Stromal cell of bone marrow (primary cell): ENCODE measurements around the gene BICD2.
A peak's percentile ranks its signal among the peaks of the same experiment; 100 is the strongest.
"Not testable (repeated sequence)": the region's sequence is repeated elsewhere in the genome, so short reads cannot be mapped to it uniquely, and the experiment has no call there.

ENCODE experiments used
- DNase-seq: peaks from one replicate; pipeline ENCODE4 v3.0.0-alpha.2; 2012; ENCODE audit warnings: low read depth

The BICD2 gene

DNA sequence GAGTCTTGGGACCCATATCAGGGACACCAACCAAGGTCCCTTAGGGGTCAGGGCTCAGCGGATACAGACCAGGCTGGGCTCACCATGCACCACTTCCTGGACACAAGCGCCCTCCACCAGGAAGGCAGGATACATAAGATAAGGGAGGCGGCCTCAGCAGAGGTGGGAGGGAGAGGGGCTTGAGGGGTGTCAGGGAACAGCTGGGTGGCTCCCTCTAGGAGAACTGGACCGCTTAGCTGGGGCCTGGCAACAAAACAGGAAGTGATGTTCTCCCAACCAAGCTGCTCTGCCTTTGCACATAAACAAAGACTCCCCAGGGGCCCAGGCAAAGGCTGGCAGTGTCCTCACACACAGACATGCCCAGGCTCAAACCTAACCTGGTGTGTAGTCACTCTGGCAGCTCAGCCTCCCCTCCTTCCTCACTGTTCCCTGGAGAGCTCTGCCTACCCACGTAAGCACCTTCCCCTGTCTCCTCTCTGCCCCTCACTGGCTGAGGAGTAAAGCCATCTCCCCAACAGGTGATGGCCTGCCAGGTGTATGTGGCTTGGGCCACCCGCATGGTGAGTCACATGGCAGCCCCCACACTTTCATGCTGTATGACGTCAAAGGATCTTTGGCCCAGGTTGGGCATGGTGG lies 5.8 kb upstream of the BICD2 start:
- DNase-seq = no peak

DNA sequence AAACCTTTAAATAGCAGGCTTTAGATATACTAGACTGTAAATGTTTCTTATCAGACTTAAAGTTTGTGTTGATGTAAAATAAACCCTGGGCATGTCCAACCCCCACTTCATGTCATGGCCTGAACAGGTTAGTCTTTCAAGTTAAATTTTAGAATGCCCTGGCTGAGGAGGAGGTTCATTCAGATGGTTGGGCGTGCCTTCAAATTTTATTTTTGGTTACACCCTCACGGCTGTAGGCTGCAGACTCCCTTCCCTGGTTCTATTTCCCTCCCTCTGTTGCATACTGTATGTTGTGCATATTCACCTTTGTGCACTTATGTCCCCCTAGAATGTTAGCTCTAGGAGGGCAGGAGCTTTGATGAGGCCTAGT lies 5.3 kb upstream of the BICD2 start:
- DNase-seq = no peak

DNA sequence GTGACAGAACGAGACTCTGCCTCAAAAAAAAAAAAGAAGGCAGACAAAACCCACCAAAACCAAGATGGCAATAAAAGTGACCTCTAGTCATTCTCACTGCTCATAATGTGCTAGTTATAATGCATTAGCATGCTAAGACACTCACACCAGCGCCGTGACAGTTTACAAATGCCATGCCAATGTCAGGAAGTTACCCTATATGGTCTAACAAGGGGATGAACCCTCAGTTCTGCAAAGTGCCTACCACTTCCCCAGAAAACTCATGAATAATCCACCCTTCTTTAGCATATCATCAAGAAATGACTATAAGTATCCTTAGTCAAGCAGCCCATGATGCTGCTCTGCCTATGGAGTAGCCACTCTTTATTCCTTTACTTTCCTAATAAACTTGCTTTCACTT lies 4.7 kb upstream of the BICD2 start:
- DNase-seq = no peak

DNA sequence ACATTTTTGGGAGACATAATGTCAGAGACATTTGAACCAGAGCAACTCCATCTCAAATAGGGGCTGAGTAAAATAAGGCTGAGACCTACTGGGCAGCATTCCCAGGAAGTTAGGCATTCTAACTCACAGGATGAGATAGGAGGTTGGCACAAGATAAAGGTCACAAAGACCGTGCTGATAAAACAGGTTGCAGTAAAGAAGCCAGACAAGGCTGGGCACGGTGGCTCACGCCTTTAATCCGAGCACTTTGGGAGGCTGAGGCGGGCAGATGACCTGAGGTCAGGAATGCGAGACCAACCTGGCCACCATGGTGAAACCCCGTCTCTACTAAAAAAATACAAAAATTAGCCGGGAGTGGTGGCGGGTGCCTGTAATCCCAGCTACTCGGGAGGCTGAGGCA lies 4.2 kb upstream of the BICD2 start:
- not testable (repeated sequence) for DNase-seq

DNA sequence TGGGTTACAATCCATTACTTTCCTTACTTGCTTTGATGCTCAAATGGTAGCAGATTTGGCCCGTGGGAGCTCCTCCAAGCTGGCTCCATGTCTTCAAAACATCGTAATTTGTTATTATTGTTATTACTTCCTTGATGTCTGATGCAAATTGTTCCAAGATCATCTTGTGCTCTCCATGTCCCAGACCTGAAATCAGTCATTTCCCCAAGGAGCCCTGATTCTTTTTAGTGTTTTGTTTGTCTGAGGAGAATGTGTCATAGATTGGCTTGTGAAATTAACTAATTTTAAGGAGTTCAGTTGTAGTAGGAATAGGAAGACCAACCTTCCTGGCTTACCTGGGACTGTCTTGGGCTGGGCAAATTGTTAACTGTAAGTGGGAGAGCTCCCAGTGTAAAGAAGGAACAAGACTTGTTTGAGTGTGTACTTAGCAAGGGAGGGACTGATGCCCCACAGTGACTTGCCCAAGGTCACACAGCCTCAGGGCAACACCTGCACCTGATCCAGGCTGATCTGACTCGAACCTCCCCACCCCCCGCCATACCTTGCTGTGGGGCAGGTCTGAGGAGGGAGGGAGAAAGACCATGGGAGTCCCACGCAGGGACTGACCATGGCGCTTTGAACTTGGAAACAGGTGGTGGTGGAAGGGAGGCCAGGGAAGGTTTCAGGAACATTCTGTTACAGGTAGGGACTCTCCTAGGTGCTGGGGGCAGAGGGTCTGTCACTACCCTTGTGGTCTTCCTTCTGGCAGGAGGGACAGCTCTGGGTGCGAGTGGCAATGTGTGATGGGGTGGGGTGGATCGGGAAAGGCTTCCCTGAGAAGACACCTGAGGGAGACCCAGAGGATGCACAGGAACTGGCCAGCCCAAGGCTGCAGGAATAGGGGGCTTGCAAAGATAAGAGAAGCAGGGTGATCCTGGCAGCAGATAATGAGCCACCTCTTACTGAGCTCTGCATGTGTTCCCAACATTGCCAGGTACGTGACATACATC lies 2.7 kb upstream of the BICD2 start:
- no peak for DNase-seq

DNA sequence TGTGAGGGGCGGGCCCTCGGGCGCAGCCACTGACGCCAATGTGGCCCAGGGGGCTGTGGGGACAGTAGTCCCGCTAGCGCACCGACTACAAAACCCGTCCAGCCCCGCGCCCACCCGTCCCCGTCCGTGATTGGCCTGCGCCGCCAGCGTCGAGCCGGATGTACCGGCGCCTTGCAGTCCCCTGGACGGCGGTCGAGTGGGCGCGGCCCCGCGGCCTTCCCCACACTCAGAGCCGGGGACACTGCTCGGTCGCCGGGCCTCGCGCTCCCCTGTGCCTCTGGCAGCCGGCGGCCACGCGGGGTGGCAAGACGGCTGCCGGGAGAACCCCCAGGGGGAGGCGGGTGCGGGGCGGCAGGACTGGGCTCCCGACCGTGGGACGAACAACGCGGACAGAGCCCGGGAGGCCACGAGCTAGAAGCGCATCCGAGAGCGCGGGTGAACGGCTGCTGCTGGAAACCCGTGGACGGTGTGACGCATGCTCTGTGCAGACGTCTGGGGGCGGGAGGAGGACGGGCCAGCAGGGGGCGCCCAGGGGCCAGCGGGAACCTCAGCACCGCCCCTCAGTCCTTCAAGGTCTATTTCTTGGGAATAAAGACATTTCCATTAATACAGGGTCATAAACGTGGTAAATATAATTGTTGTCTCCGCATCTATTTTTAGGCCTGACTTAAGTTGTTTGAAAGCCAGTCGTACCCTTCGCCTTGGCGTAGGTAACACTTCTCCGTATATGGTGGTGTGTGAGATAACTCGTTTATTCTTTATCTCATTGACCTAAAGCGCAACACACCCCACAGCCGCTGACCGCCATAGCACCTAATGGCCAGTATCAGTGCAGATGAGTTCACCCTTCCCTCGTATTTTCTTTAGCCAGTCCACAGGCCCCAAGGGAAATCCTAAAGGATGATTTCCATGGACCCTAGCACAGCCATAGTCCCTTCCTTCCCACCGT lies 629 bp upstream of the BICD2 start:
- peak; percentile 94 for DNase-seq

DNA sequence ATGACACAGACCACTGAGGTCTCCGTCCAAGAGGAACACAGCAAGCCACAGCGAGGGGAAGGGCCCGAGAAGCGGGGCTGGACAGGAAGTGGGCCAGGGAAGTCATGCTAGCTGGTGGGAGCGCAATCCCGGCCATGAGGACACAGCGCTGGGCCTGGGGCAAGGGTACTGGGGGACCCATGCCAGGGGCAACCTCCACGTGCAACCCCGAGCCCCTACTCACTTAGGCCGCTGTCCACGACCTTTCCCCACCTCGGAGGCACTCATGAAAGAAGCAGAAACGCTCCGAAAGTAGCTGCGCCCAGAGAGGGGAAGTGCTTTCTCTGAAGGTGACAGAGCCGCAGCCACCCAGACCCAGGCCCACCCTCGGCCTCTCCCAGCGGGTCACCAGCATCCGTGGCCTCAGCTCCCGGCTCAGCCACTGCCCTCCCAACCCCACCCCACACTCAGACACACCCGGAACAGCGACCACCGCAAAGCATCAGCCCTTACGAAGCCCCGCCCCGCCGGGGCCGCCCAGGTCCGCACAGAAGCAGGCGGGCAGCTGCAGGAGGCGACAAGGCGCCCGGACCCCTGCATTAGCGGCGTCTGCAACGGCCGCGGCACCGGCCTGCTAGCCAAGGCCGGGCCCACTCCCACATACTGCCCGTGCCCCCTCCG lies 782 bp downstream of the BICD2 start:
- DNase-seq = no peak

DNA sequence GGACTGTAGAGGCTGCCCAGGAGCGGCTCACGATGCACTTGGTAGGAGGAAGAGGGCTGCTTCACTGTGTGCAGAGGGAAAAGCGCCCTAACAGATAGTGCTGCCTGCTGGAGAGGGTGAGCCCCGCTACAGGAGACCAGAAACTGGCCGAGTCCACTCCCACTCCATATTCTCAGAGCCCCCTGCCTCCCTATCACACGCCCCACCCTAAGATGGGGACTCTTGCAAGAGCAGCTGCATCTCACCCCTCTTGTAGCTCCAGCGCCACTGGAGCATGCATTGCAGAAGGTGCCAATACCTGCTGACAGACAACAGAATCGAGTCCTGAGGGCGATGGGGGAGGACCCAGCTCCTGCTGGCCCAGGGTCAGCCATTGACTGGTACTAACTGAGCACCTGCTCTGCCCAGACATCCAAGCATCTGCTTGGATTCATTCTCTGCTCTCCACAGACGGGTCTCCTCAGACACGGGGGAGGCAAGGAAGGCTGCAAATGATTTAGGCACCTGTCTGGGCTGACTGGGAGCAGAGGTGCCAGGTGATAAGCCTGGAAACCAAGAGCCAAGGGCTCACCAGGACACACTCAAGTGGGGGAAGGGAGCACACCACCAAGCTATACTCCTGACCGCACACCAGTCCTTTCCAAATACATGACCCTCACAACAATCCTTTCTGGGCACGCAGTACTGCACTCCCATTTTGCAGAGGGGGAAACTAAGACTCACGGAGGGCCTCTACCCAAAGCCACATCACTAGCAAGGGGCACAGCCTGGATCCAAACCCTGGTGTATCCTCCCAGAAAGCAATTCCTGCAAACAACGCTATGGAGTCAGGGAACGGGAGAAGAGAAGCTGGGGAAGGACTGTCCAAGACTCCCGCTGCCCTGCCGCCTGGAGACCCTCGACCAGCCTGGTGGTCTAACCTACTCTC lies 1.6 kb downstream of the BICD2 start:
- no peak for DNase-seq

DNA sequence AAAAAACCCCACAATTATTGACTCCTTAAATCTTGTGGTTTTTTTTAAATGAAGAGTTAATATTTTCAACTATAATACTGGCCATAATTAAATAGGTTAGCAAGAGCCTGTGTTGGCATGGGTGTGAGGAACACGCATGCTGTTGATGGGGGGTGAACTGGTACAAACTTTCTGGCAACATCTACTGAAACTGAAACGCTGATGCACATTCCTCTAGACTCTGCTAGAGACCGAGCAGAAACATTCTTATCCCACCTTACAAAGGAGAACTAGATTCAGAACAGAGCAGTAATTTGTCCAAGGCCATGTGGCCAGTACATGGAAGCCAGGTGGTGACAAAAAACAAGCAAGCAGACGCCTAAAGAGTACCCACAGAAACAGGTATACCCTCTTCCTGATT lies 2.4 kb downstream of the BICD2 start:
- no peak for DNase-seq

DNA sequence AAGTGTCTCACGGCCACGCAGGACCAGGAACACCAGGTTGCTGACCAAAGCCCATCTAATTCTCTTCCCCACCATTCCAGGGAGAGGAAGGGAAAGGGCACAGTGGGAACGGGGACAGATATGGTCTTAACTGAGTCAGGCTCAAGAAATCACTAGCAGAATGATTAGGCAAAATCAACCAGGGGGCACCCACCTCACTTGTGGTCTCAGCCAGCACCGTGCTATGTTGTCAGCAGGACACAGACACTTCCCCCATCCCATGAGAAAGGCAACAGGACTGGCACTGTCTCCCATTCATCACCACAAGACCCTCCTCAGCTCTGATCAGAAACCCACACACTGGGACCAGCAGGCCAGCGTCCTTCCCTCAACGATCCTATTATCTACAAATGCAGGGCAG lies 2.9 kb downstream of the BICD2 start:
- no peak for DNase-seq

DNA sequence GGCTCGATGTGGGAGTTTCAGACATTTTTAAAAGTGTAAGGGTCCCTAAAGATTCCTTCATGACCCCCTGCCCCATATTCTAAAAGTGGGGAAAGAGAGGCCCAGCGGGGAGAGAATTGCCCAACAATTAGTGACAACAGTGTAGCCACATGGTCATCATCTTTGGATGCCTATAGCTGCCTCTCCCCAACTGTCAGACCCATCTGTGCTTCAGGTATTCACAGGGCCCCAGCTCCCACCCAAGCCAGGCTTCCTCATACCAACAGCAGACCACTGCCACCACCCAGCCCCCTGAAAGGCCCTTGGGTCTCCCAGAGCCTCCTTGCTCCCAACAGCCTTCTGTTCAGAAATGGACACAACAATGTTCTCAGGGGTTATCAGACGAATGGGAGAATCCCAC lies 4.1 kb downstream of the BICD2 start:
- no peak for DNase-seq

DNA sequence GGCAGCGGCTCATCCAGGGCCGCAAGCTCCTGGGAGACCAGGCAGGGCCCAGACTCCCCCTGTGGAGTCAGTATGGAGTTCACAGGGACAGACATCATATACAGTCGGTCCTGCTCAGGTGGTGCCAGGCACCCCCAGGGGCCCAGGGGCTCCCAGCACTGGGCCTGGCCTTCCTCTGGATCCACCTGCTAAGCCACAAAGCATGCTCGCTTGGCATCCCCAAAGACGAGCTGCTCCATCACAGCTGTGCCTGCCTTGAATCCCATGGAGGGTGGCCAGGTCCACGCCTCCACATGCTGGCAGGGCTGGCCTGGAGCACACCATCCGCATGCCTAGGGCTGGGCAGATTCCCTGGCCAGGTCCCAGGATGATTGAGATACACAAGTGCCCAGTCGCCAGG lies 4.6 kb downstream of the BICD2 start:
- no peak for DNase-seq

DNA sequence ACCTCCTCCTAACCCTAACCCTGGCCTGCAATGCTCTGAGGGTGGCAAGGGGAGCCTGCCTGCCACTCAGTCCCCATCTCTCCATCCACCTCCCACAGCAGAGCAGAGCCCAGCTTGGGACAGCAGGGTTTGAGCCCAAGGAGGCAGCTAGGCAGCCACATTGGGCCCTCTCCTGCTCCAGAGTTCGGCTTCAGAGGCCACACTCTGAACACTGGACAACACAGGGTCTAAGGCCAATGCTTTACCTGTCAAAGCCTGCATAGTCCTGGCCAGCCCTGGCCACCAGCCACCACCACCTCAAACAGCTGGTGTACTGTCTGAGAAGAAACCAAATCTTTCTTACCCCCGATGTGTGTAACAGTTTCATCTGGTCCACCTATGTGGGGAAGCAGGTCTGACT lies 5.2 kb downstream of the BICD2 start:
- no peak for DNase-seq

DNA sequence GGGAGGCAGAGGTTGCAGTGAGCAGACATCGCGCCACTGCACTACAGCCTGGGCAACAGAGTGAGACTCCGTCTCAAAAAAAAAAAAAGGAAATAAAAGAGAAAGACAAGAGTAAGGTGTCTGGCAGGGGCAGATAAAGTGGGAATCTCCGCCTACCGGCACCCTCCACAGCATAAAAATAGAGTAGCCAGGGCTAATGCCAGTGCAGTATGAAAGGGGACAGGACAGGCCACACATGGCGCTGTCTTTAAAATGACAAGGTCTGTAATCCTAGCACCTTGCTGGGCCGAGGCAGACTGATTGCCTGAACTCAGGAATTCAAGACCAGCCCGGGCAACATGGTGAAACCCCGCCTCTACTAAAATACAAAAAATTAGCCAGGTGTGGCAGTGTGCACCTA lies 7.8 kb downstream of the BICD2 start:
- DNase-seq = no peak

DNA sequence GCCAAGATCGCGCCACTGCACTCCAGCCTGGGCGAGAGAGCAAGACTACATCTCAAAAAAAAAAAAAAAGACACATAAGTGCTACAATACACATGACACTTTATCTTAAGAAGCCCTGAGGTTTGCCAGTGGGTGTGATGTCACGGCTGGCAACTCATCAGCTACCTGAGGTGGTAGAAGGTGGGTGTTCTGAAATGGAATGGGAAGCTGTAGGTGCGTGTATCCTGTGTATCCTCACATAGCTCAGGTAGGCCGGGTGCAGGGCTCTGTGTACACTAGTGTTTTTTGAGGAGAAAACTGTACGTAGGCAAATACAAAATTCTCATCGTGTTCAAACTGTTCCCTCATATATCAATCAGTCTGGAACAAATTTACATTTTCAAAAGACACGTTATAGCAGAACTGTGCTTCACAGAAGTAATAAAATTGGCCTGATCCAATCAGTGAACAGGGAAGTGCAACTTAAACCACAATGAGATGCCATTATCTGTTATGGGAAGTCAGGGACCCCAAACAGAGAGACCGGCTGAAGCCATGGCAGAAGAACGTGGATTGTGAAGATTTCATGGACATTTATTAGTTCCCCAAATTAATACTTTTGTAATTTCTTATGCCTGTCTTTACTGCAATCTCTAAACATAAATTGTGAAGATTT lies 10.4 kb downstream of the BICD2 start:
- no peak for DNase-seq

DNA sequence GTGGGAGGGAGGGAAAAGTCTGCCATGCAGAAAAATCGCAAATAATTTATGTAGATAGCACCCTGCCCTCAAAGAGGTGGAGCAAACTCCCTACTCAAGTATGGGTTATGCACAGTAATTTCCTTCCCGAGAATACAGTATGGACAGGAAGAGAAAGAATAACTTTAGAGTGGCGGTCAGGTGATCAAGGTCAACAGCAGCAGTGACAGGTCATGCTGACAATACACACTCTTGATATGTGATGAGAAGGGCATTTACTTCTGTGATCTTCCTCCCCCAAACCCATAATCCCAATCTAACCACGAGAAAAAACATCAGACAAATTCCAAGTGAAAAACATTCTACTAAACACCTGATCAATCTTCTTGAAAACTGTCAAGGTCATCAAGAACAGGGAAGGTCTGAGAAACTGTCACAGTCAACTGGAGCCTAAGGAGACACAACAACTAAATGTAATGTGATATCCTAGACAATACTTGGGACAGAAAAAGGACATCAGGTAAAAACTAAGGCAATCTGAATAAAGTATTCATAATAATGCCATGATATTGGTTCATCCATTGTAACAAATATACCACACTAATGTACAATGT lies 11.7 kb downstream of the BICD2 start:
- DNase-seq = no peak

DNA sequence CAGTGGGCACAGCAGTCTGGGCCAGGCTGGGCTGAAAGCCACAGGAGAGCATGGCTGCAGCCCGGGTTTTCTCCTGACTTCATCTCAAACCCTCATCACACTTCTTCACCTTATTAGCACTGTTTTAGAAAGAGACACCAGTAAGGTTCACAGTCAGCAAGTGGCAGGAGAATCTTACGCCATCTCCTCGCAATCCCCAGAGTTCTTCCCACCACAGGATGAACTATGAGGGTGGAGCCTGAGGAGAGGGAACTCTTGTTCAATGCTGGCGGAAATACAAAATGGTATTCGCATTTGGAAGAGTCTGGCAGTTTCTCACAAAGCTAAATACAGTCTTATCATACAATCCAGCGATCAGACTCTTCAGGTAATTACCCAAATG lies 14.7 kb downstream of the BICD2 start:
- no peak for DNase-seq

DNA sequence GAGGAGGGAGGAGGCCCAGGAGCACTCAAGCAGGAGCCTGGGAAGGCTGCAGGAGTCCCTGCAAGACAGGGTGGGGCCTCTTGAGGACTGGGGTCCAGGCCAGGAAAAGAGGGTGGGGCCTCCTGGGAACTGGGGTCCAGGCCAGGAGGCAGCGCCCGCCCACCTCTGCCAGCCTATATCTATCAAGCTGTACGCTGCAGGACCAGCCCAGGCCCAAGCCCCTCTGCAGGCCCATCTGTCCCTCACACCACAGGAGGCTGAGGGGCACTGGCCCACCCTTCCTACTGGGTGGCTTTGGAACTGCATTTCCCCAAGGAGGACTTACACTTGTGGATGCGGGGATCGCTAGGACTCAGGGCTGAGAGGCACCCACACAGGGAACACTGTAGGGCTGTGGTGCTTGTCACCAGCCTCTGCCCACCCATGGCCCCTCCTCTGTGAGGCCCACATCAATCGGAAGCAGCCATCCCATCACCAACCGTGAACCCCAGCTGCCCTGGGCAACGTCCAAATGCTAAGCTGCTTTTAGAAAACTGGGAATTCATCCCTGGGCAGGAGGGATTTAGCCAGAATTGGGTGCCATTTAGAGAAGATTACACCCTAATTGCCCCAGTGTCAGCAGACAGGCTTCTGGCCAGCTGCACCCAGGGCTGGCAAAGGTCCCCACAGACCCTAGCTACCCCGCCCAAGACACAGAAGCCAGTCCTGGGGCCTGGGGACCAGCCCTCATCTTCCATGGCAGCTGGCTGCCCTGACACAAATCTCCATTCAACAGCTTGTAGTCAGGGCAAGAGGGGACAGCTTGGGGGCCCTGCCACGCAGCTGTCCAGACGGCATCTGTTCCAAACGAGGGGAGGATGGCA lies 15.3 kb downstream of the BICD2 start:
- no peak for DNase-seq

DNA sequence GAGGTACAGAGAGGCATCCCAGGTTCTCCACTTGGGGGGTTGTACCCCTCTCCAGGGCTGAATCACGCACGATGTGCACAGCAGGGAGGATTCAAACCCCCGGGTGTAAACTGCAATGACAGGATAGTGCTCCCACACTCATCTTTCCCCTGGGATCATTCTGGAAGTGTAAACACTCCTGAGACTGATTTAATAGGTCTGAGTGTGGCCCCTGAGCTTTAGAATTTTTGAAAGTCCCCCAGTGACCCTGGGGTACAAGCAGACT lies 16.5 kb downstream of the BICD2 start:
- no peak for DNase-seq
